ENCODE measurements around the gene SLC40A1.

DNA sequence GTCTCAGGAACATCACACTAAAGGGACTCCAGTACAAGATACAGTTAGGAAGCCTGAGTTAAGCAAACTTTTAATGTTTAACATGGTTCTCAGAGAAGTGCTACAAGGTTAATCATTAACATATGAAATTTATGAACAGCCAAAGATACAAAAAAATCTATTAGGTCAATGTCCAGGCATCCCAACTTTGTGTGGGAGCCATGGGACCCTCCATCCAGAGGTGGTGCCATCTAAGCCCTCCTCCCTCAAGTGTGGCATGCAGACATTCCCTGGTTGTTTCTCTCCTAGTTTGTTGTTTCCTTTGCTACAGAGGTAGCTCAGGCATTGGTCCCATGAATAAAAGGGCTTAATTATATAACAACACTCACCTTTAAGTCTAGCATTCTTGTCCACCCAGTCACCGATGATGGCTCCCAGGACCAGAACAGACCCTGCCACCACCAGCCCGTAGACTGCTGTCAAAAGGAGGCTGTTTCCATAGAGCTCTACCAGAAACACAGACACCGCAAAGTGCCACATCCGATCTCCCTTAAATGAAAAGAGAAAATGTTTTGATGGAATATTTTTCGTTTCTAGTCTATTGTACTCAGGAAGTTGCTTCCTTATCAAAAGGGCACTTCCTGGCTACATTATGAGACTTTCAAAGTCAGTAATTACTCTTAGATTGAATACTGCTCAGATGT, 5.7 kb downstream of the SLC40A1 start:
- TF ChIP-seq, protein P1, sequence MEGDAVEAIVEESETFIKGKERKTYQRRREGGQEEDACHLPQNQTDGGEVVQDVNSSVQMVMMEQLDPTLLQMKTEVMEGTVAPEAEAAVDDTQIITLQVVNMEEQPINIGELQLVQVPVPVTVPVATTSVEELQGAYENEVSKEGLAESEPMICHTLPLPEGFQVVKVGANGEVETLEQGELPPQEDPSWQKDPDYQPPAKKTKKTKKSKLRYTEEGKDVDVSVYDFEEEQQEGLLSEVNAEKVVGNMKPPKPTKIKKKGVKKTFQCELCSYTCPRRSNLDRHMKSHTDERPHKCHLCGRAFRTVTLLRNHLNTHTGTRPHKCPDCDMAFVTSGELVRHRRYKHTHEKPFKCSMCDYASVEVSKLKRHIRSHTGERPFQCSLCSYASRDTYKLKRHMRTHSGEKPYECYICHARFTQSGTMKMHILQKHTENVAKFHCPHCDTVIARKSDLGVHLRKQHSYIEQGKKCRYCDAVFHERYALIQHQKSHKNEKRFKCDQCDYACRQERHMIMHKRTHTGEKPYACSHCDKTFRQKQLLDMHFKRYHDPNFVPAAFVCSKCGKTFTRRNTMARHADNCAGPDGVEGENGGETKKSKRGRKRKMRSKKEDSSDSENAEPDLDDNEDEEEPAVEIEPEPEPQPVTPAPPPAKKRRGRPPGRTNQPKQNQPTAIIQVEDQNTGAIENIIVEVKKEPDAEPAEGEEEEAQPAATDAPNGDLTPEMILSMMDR (IDR thresholded peaks at IDR 0.05), result no peak
- TF ChIP-seq EZH2phosphoT487 (IDR thresholded peaks at IDR 0.05) (no peak), EZH2 (IDR thresholded peaks at IDR 0.05) (no peak)
